ENCODE data around the gene GAB1.

GAB1 gene

GRCh38 chr4:143512978-143513313, 176.3 kb downstream of the GAB1 start:
- DNase-seq = no peak

DNA sequence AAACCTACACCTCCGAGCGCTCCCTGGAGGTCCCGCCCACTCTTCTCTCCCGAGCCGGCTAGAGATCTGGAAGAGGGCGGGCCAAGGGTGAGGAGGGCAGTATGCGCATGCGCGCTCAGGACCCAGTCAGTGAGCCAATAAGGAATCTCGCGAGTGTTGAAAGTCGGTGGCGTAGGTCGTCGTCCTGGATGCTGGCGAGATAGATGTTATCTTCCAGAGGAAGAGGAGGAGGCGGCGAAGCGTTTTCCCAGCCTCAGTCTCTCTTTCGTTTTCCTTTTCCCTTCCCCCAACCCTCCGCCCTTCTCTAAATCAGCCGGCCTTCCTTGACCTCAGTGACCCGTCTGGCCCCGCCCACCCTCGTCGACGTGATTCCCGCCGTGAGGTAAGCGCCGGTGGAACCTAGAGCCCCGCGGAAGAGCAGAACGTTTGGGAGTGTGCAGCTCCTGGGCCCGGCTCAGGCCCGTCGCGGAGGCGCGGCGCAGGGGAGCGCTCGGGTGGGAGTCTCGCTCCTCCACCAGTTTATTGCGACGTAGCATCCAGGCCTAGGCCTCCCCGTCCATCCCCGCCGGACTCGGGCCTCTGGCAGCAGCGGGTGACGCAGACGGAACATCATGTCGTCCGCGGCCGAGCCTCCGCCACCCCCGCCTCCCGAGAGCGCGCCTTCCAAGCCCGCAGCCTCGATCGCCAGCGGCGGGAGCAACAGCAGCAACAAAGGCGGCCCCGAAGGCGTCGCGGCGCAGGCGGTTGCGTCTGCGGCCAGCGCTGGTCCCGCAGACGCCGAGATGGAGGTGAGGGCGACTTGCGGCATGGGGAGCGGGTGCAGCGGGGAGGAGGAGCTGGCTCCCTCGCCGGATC, 176.9 kb downstream of the GAB1 start, which contains the start of gene SMARCA5:
Gene SMARCA5 (plus strand): TSS at position 389 of the 855 bp plus-strand sequence. CDS start 223 bp downstream, at position 612.
- peak; percentile 95 for DNase-seq

GRCh38 chr4:143514169-143514495, 177.5 kb downstream of the GAB1 start:
- DNase-seq = no peak

- peak; percentile 12 for DNase-seq
These were observed 177.8 kb downstream of the GAB1 start for GRCh38 chr4:143514497-143514896.

- no peak for DNase-seq
These were observed 178.2 kb downstream of the GAB1 start for GRCh38 chr4:143514901-143515300.

DNA sequence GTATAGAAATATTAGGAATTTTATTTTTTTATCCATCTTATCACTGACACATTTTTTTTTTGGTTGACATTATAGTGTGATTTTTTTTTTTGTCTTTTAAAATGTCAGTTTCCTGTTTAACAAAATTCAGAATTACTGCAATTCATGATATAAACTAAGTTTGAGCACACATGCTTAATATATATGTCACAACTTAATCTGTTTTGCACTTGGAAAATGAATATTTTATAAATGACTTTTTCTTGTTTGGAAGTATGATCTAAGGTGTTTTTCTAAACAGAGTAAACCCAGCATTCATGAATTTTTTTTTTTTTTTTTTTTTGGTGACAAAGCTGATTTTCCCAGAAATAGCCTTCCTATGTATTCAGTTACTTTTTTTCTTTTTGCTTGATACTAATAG, 179.2 kb downstream of the GAB1 start:
- no peak for DNase-seq

DNA sequence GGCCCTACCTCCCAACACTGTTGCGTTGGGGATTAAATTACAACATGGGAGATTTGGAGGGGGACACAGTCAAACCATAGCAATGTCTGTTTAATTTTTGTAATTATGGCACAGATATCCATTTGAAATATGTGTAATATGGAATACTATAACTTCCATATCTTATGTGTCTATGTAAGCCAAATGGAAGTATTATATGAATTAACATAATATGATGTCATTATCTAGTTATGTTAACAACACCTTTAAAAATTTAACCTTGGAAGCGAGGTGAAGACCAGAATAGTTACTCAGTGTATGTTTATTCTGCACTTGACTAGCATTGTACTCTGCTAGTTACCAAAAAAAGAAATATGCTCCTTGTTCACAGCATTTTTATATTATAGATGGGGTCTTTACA, 181.1 kb downstream of the GAB1 start:
- no peak for DNase-seq
